Psoas muscle (tissue), 8 donors: ENCODE results near the gene SCAPER. TPM values are rescaled to one million over a fixed set of nuclear protein-coding genes. Genes with fewer than 3 reads are reported as not detected.
A peak's percentile ranks its signal among the peaks of the same experiment; 100 is the strongest.

Experiments used
- ATAC-seq, 4 donors: fragments of 200-7000 bp; cut with Tn5 transposase; one replicate each; pipeline ENCODE4 v1.9.1; 2020; ENCODE audit warnings: moderate library complexity in 3 of 4, mild to moderate bottlenecking in 2 of 4
- DNase-seq, 2 donors: peaks; one replicate each; pipeline ENCODE4 v3.0.0-alpha.2; 2020
- H3K27ac ChIP-seq: fragments of 200-600 bp; one replicate; pipeline ENCODE4 v1.8.0; 2022
- H3K27me3 ChIP-seq, 3 donors: fragments of 200-600 bp in 1 of 3; one replicate each; pipeline versions ENCODE4 v1.6.1 to v1.8.0; 2013 to 2022; ENCODE audit warnings: low read length in 2 of 3, mild to moderate bottlenecking in 2 of 3, moderate library complexity in 1 of 3; ENCODE audit not compliant: insufficient read depth in 3 of 3
- H3K36me3 ChIP-seq, 2 donors: fragments of 200-600 bp in 1 of 2; one replicate each; pipeline versions ENCODE4 v1.6.1 to v1.8.0; 2013 to 2022; ENCODE audit warnings: low read depth in 1 of 2, mild to moderate bottlenecking in 1 of 2, moderate library complexity in 1 of 2; ENCODE audit not compliant: insufficient read depth in 1 of 2
- H3K4me1 ChIP-seq: fragments of 200-600 bp; one replicate; pipeline ENCODE4 v1.8.0; 2022
- H3K4me3 ChIP-seq: fragments of 200-600 bp; one replicate; pipeline ENCODE4 v1.8.0; 2022; ENCODE audit warnings: mild to moderate bottlenecking
- H3K9me3 ChIP-seq: fragments of 200-600 bp; one replicate; pipeline ENCODE4 v1.8.0; 2022
- WGBS, 3 donors: extraction: QIAGEN DNeasy Blood & Tissue Kit; methylation state at CpG; one replicate each; pipeline versions ENCODE4 v1.1.6 to v1.1.7; 2013; 5-methylcytosine and 5-hydroxymethylcytosine counted together
- intact Hi-C, 2 donors: fragments of 100-400 bp; cut with DNase I; formaldehyde crosslinking; loops; one replicate each; pipeline versions ENCODE4 v1.11.0 to v1.14.2; 2022
- polyA plus RNA-seq, 3 donors: library from polyadenylated mRNA; stranded (reverse); fragments of 200-250 nt; gene quantifications; one replicate each; pipeline ENCODE4 v1.2.3, GENCODE V29; 2013
- total RNA-seq, 4 donors: library from RNA; stranded (reverse); fragmentation: NEBNext Ultra II Directional in 2 of 4; extraction: Animal tissue kit (Norgen Biotek cat#: 25700) in 2 of 4; gene quantifications; one replicate each; pipeline versions ENCODE4 v1.2.1 to v1.2.4, GENCODE V29; 2021 to 2023
- TF ChIP-seq, protein P1 (sequence below): fragments of 200-600 bp; IDR thresholded peaks from one replicate; pipeline ENCODE4 v1.8.0; 2022; ENCODE audit warnings: antibody characterized with exemption
- donor health status: healthy with polysubstance abuse.
- donor health status: DM: no; HTN: no; CAD: no; lungs with moderate emphysema.
- donor health status: Bipolar disorder and iron deficiency.
- donor health status: healthy.
- donor health status: DM: yes; HTN: yes; CAD: no.
- donor health status: DM: no; HTN: no; CAD: no.
- donor health status: DM: no; HTN: no; CAD: no.
- donor health status: DM: yes; HTN: yes; CAD: no.

Gene SCAPER
- total and polyA plus RNA-seq, 7 donors: 4.1 to 28.7 (median 20.0) TPM

DNA sequence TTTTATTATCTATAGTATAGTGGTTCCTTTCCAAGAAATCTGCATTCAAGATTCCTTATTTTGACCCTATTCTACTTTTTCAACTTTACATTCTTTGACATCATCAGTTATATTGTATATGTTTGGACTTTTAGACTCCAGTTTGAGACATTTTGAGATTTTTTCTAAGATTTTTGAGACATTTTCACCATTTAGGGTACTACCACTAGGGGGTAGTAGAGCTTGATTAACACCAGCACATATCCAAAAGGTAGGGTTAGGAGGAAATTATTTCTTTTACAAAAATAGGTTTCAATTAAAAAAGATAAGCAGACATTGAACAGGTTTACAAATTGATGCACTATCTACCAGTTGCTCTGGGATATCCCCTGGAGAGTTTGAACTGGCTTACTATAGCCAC is 262.5 kb downstream of the SCAPER start:
- H3K36me3 ChIP-seq: no peaks in the 10 kb centered on the region
- TF ChIP-seq, protein P1, sequence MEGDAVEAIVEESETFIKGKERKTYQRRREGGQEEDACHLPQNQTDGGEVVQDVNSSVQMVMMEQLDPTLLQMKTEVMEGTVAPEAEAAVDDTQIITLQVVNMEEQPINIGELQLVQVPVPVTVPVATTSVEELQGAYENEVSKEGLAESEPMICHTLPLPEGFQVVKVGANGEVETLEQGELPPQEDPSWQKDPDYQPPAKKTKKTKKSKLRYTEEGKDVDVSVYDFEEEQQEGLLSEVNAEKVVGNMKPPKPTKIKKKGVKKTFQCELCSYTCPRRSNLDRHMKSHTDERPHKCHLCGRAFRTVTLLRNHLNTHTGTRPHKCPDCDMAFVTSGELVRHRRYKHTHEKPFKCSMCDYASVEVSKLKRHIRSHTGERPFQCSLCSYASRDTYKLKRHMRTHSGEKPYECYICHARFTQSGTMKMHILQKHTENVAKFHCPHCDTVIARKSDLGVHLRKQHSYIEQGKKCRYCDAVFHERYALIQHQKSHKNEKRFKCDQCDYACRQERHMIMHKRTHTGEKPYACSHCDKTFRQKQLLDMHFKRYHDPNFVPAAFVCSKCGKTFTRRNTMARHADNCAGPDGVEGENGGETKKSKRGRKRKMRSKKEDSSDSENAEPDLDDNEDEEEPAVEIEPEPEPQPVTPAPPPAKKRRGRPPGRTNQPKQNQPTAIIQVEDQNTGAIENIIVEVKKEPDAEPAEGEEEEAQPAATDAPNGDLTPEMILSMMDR: peak; percentile 23
- DNase-seq: no peak
- intact Hi-C loops: no loop called here
- no peak overlapping the region for H3K4me3 ChIP-seq
- H3K4me1 ChIP-seq: no peaks in the 10 kb centered on the region
- no peak overlapping the region for H3K27ac ChIP-seq
- ATAC-seq: no peak
- H3K9me3 ChIP-seq: no peaks in the 10 kb centered on the region
- H3K27me3 ChIP-seq: no peaks in the 10 kb centered on the region

GRCh38 chr15:76637166-76637565 is 268.0 kb downstream of the SCAPER start:
- Histone ChIP-seq H3K4me3 (no peak overlapping the region), H3K4me1 (peaks cover 5% of the 10 kb centered on the region), H3K9me3 (no peaks in the 10 kb centered on the region), H3K27ac (no peak overlapping the region), H3K27me3 (no peaks in the 10 kb centered on the region), H3K36me3 (no peaks in the 10 kb centered on the region)
- no peak for DNase-seq
- 95 to 97% (median 96%) methylated on average over 1 of the region's 1 CpG for WGBS, 3 donors
- TF ChIP-seq, protein P1: no peak
- intact Hi-C loops: loop anchor here in 1 of 2 donors (10.0 kb wide), 1 partner anchor 228 kb away; no protein-coding TSS in a partner anchor
- no peak for ATAC-seq

GRCh38 chr15:76636059-76636458 is 269.1 kb downstream of the SCAPER start:
- H3K27ac ChIP-seq: no peak overlapping the region
- intact Hi-C loops: loop anchor here in 1 of 2 donors (10.0 kb wide), 1 partner anchor 229 kb away; no protein-coding TSS in a partner anchor
- no peak overlapping the region for H3K4me3 ChIP-seq
- no peaks in the 10 kb centered on the region for H3K36me3 ChIP-seq
- TF ChIP-seq, protein P1: no peak
- ATAC-seq (no peak), DNase-seq (no peak)
- no peaks in the 10 kb centered on the region for H3K9me3 ChIP-seq
- H3K4me1 ChIP-seq: peaks cover 5% of the 10 kb centered on the region
- no peaks in the 10 kb centered on the region for H3K27me3 ChIP-seq

GRCh38 chr15:76626611-76627010 is 278.5 kb downstream of the SCAPER start:
- ATAC-seq (no peak), DNase-seq (no peak)
- no peaks in the 10 kb centered on the region for H3K4me1 ChIP-seq
- no peak overlapping the region for H3K27ac ChIP-seq
- WGBS, 3 donors: 78 to 83% (median 82%) methylated on average over 4 of the region's 4 CpGs
- no peak overlapping the region for H3K4me3 ChIP-seq
- H3K36me3 ChIP-seq: peaks cover 0 to 5% of the 10 kb centered on the region in 2 donors
- TF ChIP-seq, protein P1: no peak
- intact Hi-C loops: no loop called here
- no peaks in the 10 kb centered on the region for H3K27me3 ChIP-seq
- no peaks in the 10 kb centered on the region for H3K9me3 ChIP-seq

DNA sequence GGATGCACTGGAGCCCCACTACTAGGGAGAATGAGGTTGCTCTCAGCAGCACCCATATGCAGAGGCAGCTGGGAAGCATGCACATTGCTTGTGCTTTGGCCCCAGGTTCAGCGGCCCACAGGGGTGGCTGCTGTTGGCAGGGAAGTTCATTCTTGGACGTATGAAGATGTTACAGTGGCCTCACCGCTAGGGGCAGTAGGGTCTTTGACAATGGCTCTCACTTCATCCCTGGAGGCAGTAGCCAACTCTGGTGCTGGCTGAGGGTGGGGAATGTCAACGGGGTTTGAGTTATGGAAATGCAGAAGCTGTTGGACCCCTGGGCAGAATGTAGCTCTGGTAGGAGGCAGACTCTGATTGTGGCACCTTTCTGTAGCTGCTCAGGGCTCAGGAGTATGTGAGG is 279.9 kb downstream of the SCAPER start:
- DNase-seq (no peak), ATAC-seq (no peak)
- TF ChIP-seq, protein P1: no peak
- Histone ChIP-seq H3K27me3 (no peaks in the 10 kb centered on the region), H3K4me3 (no peak overlapping the region), H3K36me3 (peaks cover 2 to 17% of the 10 kb centered on the region in 2 donors), H3K27ac (no peak overlapping the region), H3K9me3 (no peaks in the 10 kb centered on the region), H3K4me1 (no peaks in the 10 kb centered on the region)
- intact Hi-C loops: no loop called here
- WGBS, 3 donors: 81 to 94% (median 93%) methylated on average over 4 of the region's 4 CpGs
